ENCODE results near the gene CHRNA1. TPM values are rescaled to one million over a fixed set of nuclear protein-coding genes. Genes with fewer than 3 reads are reported as not detected.
"Not testable (repeated sequence)": the region's sequence is repeated elsewhere in the genome, so short reads cannot be mapped to it uniquely, and the experiment has no call there.

The CHRNA1 gene
- total RNA-seq, 1 donor from 2014 or later, result 0.31 TPM

GRCh38 chr2:174729797-174730697 lies 34.2 kb downstream of the CHRNA1 start:
- intact Hi-C loops (cut with DNase I), result no loop called here
- DNase-seq (ENCODE audit: low spot score) (no peak), ATAC-seq (peak; percentile 76)

DNA sequence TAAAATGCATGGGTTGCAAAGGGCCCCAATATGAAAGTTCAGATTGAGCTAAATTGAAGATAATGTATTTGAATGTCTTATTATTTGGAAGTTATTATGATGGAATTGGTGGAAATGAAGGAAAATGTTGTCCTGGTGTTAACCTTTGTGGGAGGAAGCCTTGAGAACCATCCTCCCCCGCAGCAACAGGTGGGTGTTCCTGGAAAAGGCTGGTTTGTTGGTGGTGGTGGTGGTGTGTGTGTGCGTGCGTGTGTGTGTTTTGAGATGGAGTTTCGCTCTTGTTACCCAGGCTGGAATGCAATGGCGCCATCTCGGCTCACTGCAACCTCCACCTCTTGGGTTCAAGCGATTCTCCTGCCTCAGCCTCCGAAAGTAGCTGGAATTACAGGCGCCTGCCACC lies 36.2 kb downstream of the CHRNA1 start:
- ATAC-seq (no peak), DNase-seq (ENCODE audit: low spot score) (no peak)
- intact Hi-C loops (cut with DNase I), result no loop called here

GRCh38 chr2:174726212-174726611 lies 38.1 kb downstream of the CHRNA1 start:
- intact Hi-C loops (cut with DNase I), result no loop called here
- ATAC-seq (no peak), DNase-seq (ENCODE audit: low spot score) (no peak)

GRCh38 chr2:174722942-174723592 lies 41.2 kb downstream of the CHRNA1 start:
- no peak for ATAC-seq
- intact Hi-C loops (cut with DNase I), result no loop called here

DNA sequence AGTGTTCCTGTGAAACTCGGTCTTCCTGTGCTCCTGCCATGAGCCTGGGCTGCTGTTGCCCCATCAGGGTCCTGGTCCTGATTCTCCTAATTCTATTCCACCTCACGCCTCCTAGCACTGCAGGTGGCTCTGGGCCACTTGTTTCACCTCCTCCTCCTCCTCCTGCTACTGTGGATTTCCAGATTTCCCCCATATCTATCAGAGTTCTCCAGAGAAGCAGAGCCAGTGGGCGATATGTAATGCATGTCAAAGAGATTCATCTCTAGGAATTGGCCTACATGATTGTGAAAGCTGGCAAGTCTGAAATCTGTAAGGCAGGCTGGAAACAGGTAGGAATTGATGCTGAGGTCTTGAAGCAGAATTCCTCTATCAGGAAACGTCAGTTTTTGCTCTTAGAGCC lies 45.3 kb downstream of the CHRNA1 start:
- intact Hi-C loops (cut with DNase I), result no loop called here
- no peak for DNase-seq (ENCODE audit: low spot score)

More at GRCh38 chr2:174722942-174723592, 41.2 kb downstream of the CHRNA1 start:
- no peak for DNase-seq (ENCODE audit: low spot score)

GRCh38 chr2:174718591-174718990 lies 45.7 kb downstream of the CHRNA1 start:
- intact Hi-C loops (cut with DNase I), result no loop called here
- DNase-seq (ENCODE audit: low spot score) (no peak), ATAC-seq (no peak)

More for the DNA sequence above, 45.3 kb downstream of the CHRNA1 start:
- no peak for ATAC-seq

GRCh38 chr2:174717916-174718315 lies 46.4 kb downstream of the CHRNA1 start:
- DNase-seq (ENCODE audit: low spot score) (no peak), ATAC-seq (no peak)
- intact Hi-C loops (cut with DNase I), result no loop called here

DNA sequence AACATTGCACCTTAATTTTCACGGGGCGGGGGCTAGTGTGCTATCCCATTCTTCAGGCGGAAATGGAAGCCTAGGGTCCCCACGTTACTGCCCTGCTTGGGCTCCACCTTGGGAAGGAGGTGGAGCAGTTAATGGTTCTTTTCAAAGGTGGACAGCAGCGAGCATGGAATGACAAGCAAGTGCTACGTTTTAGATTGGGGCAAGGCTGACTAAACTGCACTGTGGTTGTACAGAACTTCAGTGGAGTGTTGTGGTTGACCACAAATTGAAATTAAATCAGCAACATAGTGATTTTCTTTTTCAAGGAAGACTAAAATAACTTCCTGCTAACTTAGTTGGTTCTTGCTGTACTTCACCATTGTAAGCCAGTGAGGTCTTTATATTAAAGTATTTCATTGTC lies 47.0 kb downstream of the CHRNA1 start:
- DNase-seq (ENCODE audit: low spot score), result no peak
- intact Hi-C loops (cut with DNase I), result no loop called here
- ATAC-seq, result no peak

- intact Hi-C loops (cut with DNase I), result no loop called here
- ATAC-seq, result peak; percentile 36
- DNase-seq (ENCODE audit: low spot score), result no peak
Observed at GRCh38 chr2:174716785-174717184, 47.5 kb downstream of the CHRNA1 start.

GRCh38 chr2:174713686-174714085 lies 50.6 kb downstream of the CHRNA1 start:
- intact Hi-C loops (cut with DNase I), result no loop called here
- ATAC-seq, result no peak

GRCh38 chr2:174711206-174711605 lies 53.1 kb downstream of the CHRNA1 start:
- no peak for DNase-seq (ENCODE audit: low spot score)
- intact Hi-C loops (cut with DNase I), result no loop called here
- ATAC-seq, result no peak

More at GRCh38 chr2:174713686-174714085, 50.6 kb downstream of the CHRNA1 start:
- no peak for DNase-seq (ENCODE audit: low spot score)

- DNase-seq (ENCODE audit: low spot score); intact Hi-C loops (cut with DNase I); ATAC-seq: not testable (repeated sequence)
Observed at GRCh38 chr2:174709416-174710004, 54.8 kb downstream of the CHRNA1 start.

GRCh38 chr2:174708713-174709112 lies 55.6 kb downstream of the CHRNA1 start:
- ATAC-seq (no peak), DNase-seq (ENCODE audit: low spot score) (no peak)
- intact Hi-C loops (cut with DNase I), result no loop called here

GRCh38 chr2:174705321-174705720 lies 59.0 kb downstream of the CHRNA1 start:
- DNase-seq (ENCODE audit: low spot score) (no peak), ATAC-seq (no peak)
- intact Hi-C loops (cut with DNase I), result no loop called here

- ATAC-seq (no peak), DNase-seq (ENCODE audit: low spot score) (no peak)
- intact Hi-C loops (cut with DNase I), result no loop called here
Observed at GRCh38 chr2:174704642-174705041, 59.6 kb downstream of the CHRNA1 start.

DNA sequence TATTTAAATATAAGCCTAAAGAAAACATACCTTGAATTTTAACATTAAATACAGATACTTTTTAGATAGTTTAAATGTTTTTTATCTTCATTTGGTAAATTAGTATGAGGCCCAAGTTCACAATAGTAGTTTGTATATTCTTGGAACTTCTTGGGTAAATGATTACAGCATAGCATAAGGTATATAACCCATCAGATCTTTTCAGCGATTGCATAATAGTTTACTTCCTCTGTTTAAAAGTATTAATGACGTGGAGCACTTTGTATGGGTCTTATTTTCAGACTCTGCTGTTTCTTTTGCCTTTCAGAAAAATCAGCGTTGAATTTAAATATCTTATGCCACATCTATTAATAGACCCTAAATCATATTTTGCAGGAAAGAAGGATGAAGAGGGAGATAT lies 60.2 kb downstream of the CHRNA1 start:
- intact Hi-C loops (cut with DNase I), result no loop called here
- DNase-seq (ENCODE audit: low spot score) (no peak), ATAC-seq (no peak)

DNA sequence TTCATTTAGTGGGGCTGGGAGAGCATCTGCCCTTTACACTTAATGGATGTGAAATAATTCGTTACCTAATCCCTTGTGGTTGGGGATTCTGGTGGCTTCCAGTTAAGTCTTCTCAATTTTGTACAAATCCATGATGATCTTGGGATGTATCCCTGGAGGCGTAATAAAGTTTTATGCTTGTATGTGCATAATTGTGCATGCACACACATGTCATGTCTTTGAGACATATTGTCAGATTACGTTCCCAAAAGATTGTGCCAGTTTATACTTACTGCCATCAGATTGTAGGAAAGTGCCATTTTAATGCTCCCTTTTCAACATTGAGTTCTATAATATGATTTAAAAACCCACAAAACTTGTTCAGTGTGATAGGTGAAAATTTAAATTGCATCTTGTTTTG lies 60.8 kb downstream of the CHRNA1 start:
- intact Hi-C loops (cut with DNase I), result no loop called here
- ATAC-seq (no peak), DNase-seq (ENCODE audit: low spot score) (no peak)

- intact Hi-C loops (cut with DNase I), result no loop called here
- ATAC-seq (no peak), DNase-seq (ENCODE audit: low spot score) (no peak)
Observed at GRCh38 chr2:174702541-174702940, 61.7 kb downstream of the CHRNA1 start.

- no peak for DNase-seq (ENCODE audit: low spot score)
- intact Hi-C loops (cut with DNase I), result no loop called here
Observed at GRCh38 chr2:174699993-174700766, 64.1 kb downstream of the CHRNA1 start.

More at GRCh38 chr2:174699993-174700766, 64.1 kb downstream of the CHRNA1 start:
- ATAC-seq, result peak; percentile 62

Data from sciatic nerve (tissue), 2 donors.